Measurements from ENCODE around the gene LCN6. TPM values are rescaled to one million over a fixed set of nuclear protein-coding genes. Genes with fewer than 3 reads are reported as not detected.

LCN6 gene
- total and polyA plus RNA-seq, 10 of the 15 experiments (the other 5 are each of a cell fraction or from before 2014, with no cell fraction given): not detected

GRCh38 chr9:136771907-136772415, 23.6 kb upstream of the LCN6 start:
- FAIRE-seq: no peak
- no peaks in the 10 kb centered on the region; a peak in 1 of 4 replicates for H3K27me3 ChIP-seq (replicated peaks in 1 of 2; ENCODE audit: control insufficient read depth in 2 of 2, insufficient read depth in 2 of 2, low read length in 1 of 2)
- no peak for ATAC-seq
- H4K20me1 ChIP-seq (ENCODE audit: control insufficient read depth, insufficient read depth): no peaks in the 10 kb centered on the region
- 42% methylated on average over 3 of the region's 3 CpGs for WGBS (ENCODE audit: insufficient coverage, insufficient replicate concordance, low lambda C conversion rate, missing lambda C conversion rate)
- no peaks in the 10 kb centered on the region for H3K79me2 ChIP-seq (ENCODE audit: control insufficient read depth, insufficient read depth, low read length)
- no peak overlapping the region for H3K4me3 ChIP-seq
- no TSS peak for BruUV-seq (replicated peaks)
- no peak overlapping the region for H2AFZ ChIP-seq (ENCODE audit: control insufficient read depth, low read depth, low read length)
- in situ Hi-C loops (cut with MboI) (no loop called here), intact Hi-C loops (cut with micrococcal nuclease; ENCODE audit: unreplicated experiment) (no loop called here)
- H3K36me3 ChIP-seq (ENCODE audit: control insufficient read depth in 2 of 2, insufficient read depth in 2 of 2, low read length in 1 of 2): no peaks in the 10 kb centered on the region
- no peak overlapping the region for H3K27ac ChIP-seq (ENCODE audit: control insufficient read depth, insufficient read depth)
- ChIA-PET SMC1A (ENCODE audit: uncharacterized antibody, unreplicated experiment) (interaction anchor here (1.7 kb wide), 1 partner anchor 263 kb away, joined by 3 read pairs; no protein-coding TSS in a partner anchor), RAD21 (ENCODE audit: unreplicated experiment) (no interaction called here), CTCF (interaction anchor here (9.3 kb wide), 1 partner anchor 11 kb away, joined by 163 read pairs; no protein-coding TSS in a partner anchor), POLR2A (no interaction called here)
- TF ChIP-seq RFX5 (IDR thresholded peaks at IDR 0.05; ENCODE audit: low read depth, low read length) (no peak), MEF2A (IDR thresholded peaks at IDR 0.05; ENCODE audit: insufficient read depth, low read depth, low read length) (no peak), PBX3 (IDR thresholded peaks at IDR 0.05; ENCODE audit: insufficient replicate concordance, low read depth, low read length) (no peak), ZNF24 (IDR thresholded peaks at IDR 0.05) (no peak)
- no peak overlapping the region for H3K9ac ChIP-seq (ENCODE audit: control insufficient read depth, insufficient read depth, low read length)
- no peak for DNase-seq (ENCODE audit: low read depth, low spot score)
- H3K4me2 ChIP-seq (ENCODE audit: control insufficient read depth, insufficient read depth): no peak overlapping the region
- H3K4me1 ChIP-seq (ENCODE audit: control insufficient read depth, insufficient read depth, low read length): peaks cover 13% of the 10 kb centered on the region
- H3K9me3 ChIP-seq (replicated peaks; ENCODE audit: control insufficient read depth, insufficient read depth, low read length): peaks cover 6% of the 10 kb centered on the region; the same call in 2 of the 3 replicates

- Histone ChIP-seq H3K27me3 (replicated peaks in 1 of 2; ENCODE audit: control insufficient read depth in 2 of 2, insufficient read depth in 2 of 2, low read length in 1 of 2) (no peaks in the 10 kb centered on the region; a peak in 1 of 4 replicates), H3K9ac (ENCODE audit: control insufficient read depth, insufficient read depth, low read length) (no peak overlapping the region), H3K4me1 (ENCODE audit: control insufficient read depth, insufficient read depth, low read length) (peaks cover 26% of the 10 kb centered on the region), H2AFZ (ENCODE audit: control insufficient read depth, low read depth, low read length) (no peak overlapping the region), H3K9me3 (replicated peaks; ENCODE audit: control insufficient read depth, insufficient read depth, low read length) (peaks cover 6% of the 10 kb centered on the region; the same call in 2 of the 3 replicates), H3K36me3 (ENCODE audit: control insufficient read depth in 2 of 2, insufficient read depth in 2 of 2, low read length in 1 of 2) (no peaks in the 10 kb centered on the region), H3K4me3 (no peak overlapping the region), H4K20me1 (ENCODE audit: control insufficient read depth, insufficient read depth) (no peaks in the 10 kb centered on the region), H3K4me2 (ENCODE audit: control insufficient read depth, insufficient read depth) (no peak overlapping the region), H3K27ac (ENCODE audit: control insufficient read depth, insufficient read depth) (no peak overlapping the region), H3K79me2 (ENCODE audit: control insufficient read depth, insufficient read depth, low read length) (no peaks in the 10 kb centered on the region)
- peak; percentile 40 to 74 (median 55); a peak in 5 of 6 replicates for TF ChIP-seq CTCF (IDR thresholded peaks at IDR 0.05 in 2 of 3, conservative IDR thresholded peaks at IDR 0.05 in 1 of 3; ENCODE audit: control insufficient read depth in 2 of 3, extremely low read depth in 1 of 3, insufficient read depth in 1 of 3, low read depth in 3 of 3, low read length in 3 of 3)
- peak; percentile 41 for TF ChIP-seq RAD21 (IDR thresholded peaks at IDR 0.05; ENCODE audit: insufficient read depth, low read depth, low read length)
- peak; percentile 5; the same call in 1 of the 2 replicates for TF ChIP-seq SMC3 (IDR thresholded peaks at IDR 0.05; ENCODE audit: borderline replicate concordance, low read length)
- TF ChIP-seq CHD4 (IDR thresholded peaks at IDR 0.05): no peak
- TF ChIP-seq POU2F2 (IDR thresholded peaks at IDR 0.05; ENCODE audit: borderline replicate concordance, low read depth, low read length): no peak
- no peak for TF ChIP-seq EP300 (IDR thresholded peaks at IDR 0.05; ENCODE audit: borderline replicate concordance in 1 of 2, control insufficient read depth in 1 of 2, low read depth in 2 of 2, low read length in 2 of 2)
- ATAC-seq (peak; percentile 41; the same call in 2 of the 3 replicates), DNase-seq (ENCODE audit: low read depth, low spot score) (no peak), FAIRE-seq (no peak)
- 14% methylated on average over 13 of the region's 16 CpGs for WGBS (ENCODE audit: insufficient coverage, insufficient replicate concordance, low lambda C conversion rate, missing lambda C conversion rate)
- in situ Hi-C loops (cut with MboI) (no loop called here), intact Hi-C loops (cut with micrococcal nuclease; ENCODE audit: unreplicated experiment) (no loop called here)
- CTCF ChIA-PET: interaction anchor here (0.7 to 9.3 kb wide), 3 partner anchors 14 to 291 kb away, joined by 3 to 163 read pairs (median 4); no protein-coding TSS in a partner anchor
- RAD21 ChIA-PET (ENCODE audit: unreplicated experiment): interaction anchor here (1.6 kb wide), 1 partner anchor 9 kb away, joined by 5 read pairs; no protein-coding TSS in a partner anchor
- POLR2A ChIA-PET: no interaction called here
- BruUV-seq (replicated peaks): no TSS peak
- SMC1A ChIA-PET (ENCODE audit: uncharacterized antibody, unreplicated experiment): interaction anchor here (1.4 kb wide), 1 partner anchor 72 kb away, joined by 3 read pairs; the partner anchor contains the start of gene AJM1
Measured at GRCh38 chr9:136769710-136770191, 21.4 kb upstream of the LCN6 start.
